HG02870 (cell line): Measurements from ENCODE around the gene SMAD4.
A peak's percentile ranks its signal among the peaks of the same experiment; 100 is the strongest.

Source experiments
- ATAC-seq: cut with Tn5 transposase; IDR thresholded peaks from one replicate; pipeline ENCODE4 v1.9.1; 2021; ENCODE audit warnings: mild to moderate bottlenecking, moderate library complexity; ENCODE audit not compliant: unreplicated experiment

SMAD4 gene

DNA sequence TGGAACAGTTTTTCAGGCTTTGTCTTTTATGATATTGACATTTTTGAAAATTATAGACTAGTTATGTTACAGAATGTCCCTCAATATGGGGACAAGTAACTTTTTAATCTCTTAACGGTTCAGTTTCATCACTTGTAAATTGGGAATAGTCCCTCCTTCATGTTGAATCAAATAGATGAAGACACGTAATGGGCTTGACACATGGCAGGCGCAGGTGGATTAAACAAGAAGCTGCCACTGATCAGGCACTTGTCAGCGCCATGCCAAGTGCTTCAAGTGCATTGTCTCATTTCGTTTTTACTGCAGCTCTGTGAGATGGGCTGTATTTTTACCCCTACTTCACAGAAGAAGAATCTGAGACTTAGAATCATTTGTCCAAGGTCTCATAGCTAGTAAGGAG, 9.5 kb upstream of the SMAD4 start:
- ATAC-seq, result no peak

DNA sequence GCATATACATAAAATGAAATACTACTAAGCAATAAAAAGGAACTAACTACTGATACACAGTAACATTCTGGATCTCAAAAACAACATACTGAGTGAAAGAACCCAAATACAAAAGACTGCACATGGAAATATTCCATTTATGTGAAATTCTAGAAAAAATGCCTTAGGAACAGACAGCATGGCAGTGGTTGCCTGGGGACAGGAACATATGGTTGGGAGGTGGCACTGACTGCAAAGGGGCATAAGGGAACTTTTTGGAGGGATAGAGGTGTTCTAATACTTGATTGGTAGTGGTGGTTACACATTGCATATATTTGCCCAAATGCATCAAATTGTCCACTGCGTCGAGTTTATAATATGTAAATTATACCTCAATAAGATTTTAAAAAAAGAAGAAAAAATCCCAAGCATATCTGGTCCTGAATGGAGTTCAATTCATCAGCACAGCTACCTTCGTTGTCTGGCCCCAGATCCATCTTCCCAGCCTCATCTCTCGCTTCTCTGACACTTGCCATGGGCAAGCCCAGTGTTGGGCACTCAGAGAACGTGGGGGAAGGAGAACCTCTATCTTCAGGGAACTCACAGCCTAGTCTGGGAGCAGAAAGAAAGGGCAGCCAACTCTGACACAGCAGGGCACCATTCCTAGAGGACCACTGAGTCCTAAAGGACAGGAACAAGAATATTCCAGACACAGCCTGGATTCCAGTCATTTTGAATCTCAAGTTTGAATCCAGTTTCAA, 8.6 kb upstream of the SMAD4 start:
- ATAC-seq, result no peak

DNA sequence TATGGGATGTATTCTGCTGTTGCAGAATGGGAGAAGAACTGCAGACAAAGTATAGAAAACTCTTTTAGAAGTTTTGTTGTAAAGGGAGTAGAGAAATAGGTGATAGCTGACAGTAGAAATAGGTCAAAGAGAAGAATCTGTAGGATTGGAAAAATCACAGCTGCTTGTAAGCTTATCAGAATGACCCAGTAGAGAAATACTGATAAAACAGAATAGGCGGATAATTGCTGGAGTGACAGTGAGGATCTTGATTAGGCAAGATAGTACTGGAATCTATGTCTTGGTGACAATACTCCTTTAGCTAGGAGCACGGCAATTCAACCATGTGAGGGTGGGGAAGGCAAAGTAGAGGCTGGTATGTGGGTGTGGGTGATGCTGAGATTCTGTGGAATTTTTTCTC, 4.5 kb upstream of the SMAD4 start:
- no peak for ATAC-seq

DNA sequence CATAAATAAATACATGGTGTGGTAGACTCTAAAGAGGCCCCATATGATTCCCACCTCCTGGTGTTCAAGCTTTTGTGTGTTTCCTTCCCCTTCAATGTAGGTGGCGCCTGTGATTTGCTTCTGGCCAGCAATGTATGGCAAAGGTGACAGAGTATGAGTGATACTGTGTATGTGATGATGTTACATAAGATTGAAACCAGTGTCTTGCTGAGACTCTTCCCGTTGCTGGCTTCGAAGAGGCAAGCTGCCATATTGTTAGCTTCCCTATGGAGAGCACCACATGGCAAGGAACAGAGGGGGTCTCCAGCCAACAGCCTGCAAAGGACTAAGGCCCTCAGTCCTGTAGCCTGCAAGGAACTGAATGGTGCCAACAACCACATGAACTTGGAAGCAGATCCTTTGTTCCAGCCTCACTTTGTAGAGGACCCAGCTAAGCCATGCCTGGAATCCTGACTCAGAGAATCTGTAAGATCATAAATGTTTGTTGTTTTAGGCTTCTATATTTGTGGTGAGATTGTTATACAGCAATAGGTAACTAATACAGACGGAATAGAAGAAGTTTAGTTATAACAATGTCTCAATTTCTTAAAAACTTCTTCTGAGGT, 1.7 kb upstream of the SMAD4 start:
- ATAC-seq, result no peak

DNA sequence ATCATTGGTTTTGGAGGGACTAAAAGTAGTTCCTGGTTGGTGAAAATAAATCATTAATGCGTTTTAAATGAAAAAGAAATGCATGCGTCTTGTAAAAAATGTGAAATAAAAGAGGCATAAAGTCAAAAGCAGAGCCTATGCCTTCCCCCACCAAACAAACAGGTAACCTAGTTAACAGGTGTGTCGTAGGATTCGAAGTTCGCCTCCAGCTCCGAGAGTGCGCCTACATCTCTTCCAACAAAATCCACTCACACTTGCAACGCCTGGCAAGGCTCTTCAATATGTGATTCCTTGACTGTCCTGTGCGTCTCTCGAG, 677 bp upstream of the SMAD4 start:
- ATAC-seq, result no peak

DNA sequence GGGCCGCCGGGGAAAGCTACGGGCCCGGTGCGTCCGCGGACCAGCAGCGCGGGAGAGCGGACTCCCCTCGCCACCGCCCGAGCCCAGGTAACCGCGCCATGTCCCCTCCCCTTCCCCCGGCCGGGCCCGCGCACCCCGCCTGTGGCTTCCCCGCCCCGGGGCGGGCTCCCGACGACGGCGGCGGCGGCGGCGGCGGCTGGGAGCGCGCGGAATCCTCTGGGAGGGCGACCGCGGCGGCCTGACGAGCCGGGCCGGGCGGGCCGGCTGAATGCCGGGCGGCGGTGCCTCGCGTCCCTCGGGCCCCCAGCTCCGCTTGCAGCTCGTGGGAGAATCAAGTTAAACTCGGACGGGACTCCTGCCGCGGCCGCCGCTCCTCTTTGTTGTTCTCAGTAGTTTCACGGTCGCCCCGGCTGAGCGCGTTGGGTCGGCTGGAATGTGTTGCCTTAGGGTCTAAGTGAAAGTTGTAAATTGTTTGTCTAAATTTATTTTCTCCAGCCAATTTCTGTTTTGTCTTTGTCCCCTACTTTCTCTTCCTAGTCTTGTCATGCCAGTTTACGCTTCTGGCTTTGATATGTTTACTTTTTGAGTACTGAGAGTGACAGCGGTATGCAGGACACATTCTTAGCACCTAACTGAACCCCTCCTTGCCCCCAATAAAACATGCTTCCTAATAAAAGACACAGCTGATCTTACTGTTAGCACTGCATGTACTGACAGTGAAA, 685 bp downstream of the SMAD4 start:
- ATAC-seq, result peak; percentile 56

DNA sequence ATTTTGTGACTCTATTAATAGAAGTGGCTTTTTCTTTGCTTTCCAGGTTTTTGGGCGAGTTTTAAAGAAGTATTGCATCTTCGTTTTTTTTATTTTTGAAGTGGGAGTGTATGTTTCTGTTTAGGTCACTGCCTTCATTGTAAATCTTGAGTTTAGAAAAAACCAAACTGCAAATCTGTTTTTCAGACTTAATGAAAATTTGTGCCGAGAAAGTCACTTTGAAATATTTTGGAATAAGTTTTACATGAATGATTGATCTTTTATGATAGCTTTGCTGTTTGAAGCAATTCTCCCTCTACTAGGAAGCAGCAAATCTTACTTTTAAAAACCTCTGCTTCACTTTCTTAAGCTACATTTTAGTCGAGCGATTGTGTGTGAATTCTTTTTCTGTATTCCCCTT, 2.2 kb downstream of the SMAD4 start:
- ATAC-seq, result no peak

DNA sequence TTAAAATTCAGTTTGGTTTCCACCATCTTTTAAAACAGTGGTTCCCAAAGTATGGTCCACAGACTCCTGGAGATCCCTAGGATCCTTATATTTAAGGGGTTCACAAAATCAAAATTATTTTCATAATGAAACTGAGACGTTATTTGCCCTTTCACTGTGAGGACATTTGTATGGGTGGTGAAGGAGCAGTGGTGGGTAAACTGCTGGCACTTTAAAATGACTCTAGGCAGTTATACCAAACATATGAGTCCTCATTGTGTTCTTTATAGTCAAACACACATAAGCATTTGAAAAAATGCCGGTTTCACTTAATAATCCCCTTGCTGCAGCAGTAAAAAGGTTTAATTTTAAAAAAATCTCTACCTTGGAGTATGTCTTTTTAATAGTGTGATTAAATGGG, 7.2 kb downstream of the SMAD4 start:
- ATAC-seq, result no peak

DNA sequence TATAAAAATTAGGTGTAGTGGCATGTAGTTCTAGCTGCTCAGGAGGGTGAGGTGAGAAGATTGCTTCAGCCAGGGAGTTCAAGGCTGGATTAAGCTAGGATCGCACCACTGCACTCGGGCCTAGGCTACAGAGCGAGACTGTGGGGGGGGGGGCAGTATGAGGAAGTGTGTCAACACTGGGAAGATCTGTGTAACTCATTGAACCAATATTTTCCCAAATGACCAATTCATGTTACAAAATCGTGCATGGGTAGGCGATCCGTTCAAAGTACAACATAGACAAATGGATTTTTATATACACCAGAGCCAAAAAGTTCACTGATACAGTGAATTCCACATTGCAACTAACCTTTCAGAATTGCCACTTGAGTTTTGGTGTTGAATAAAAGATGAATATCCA, 8.1 kb downstream of the SMAD4 start:
- no peak for ATAC-seq

DNA sequence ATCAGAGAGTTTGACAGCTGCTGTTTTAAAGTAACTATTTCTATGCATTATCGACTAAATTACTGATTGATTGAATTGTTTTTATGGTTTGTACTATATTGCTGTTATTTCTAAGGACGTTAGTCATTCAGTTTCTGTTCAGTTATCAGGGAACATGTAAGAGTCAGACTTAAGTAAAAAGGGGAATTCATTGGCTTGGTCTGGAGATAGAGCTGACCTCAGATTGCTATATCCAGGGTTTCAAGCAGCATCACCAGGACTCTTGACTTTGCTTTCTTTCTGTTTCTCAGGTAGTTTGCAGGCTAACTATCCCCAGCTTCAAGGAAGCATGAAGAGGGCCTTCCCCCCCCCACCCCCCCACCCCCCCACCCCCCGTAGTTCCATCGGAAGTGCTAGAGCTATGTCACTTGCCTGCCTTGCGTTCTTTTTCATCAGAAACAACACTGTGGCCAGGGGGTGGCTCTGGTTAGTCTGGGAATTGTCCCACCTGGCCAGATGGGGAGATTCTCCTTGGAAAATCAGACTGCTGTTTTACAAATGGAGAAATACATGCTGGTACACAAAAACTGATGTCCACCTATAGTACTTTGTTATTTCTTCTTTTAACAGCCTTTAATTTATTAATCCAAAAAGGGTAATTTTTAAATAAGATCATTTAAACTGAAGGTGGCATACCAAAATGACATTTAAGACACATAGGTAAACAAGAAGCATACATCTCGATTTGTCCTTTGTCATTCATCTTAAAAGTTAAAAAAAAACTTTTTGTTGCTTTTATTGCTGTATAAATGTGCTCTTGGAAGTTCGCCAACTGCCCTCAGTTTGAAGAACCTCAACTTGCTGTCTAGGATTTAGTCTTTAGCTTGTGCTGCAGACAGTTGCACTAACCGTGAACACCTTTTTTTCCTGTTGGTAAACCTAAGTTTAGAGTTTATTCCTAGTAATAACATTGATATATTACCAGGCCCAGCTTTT, 9.4 kb downstream of the SMAD4 start:
- peak; percentile 87 for ATAC-seq

DNA sequence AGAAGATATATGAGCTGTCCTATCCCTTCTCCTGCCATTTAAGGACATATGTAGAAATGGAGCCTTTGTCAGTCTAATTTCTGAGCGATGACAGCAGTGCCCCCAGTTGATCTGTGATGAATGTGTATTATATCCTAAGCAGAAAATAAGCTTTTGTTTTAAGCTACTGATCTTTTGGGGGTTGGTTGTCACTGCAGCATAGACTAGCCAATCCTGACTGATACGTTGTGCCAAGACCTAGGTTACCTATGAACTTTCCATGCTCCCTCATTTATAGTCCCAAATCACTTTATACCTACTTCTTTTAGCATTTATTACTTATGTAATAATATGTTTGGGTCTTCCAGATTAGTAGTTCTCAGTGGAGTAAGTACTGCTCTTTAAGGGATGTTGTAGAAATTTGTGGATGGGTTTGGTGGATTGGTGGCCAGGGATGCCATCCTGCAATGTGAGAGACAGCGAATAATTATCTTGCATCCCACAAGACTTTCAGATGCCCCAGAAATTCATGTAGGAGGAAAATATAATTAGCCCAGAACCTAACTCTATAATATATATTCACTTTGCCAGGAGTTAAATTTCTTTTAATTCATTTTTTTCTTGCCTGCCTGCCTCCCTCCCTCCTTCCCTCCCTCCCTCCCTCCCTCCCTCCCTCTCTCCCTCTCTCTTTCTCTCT, 11.8 kb downstream of the SMAD4 start:
- ATAC-seq, result no peak

DNA sequence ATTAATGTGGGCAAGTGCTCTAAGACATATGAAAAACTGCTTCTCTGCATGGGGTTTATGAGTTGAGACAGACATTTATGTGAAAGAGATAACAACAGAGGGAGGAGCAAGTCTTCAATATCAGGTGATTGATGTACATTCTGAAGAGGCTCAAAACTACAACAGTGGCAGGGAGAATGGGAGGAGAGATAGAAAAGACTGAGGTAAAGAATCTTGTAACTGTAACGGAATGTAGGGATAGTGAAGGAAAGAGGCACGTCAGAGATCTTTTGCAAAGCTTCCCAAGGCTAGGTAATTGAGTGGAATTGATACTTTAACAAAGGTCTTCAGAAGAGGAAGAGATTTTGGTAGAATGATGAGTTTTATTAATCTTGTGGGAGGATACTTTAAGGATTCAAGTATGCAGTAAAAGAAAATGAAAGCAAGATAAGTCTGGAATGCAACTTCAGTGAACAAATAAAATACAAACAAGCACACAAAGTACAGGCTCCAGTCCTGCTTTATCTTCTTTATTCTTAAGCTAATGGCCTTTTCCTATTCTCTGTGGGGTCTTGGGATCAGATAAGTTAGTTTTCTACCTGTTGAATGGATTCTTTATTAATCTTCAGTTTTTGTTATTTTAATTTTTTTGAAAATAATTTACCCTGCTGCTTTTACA, 15.0 kb downstream of the SMAD4 start:
- no peak for ATAC-seq

DNA sequence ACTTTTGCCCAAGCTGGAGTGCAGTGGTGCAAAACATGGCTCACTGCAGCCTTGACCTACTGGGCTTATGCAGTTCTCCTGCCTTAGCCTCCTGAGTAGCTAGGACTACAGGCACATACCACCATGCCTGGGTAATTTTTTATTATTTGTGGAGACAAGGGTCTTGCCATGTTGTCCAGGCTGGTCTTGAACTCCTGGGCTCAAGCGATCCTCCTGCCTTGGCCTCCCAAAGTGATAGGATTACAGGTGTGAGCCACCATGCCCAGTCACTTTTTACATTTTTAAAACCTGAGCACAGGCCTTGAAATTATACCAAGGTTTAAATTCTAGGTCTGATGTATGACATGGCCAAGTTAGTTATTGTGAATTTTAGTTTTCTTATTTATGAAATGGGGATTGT, 18.2 kb downstream of the SMAD4 start:
- ATAC-seq, result no peak

DNA sequence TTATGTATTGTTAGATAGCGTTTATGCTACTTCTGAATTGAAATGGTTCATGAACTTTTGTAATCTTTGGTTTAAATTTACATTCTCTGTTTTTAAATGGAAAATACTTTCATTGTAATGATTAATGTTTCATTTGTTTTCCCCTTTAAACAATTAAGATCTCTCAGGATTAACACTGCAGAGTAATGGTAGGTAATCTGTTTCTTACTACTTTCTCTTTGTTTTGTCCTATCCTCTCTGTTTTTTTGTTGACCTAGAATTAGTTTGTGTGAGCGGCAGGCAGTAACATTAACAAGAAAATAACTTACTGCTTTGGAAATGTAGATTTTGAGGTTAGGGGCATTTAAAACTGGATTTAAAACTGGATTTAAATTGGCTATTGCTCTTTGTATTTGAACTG, 19.1 kb downstream of the SMAD4 start:
- ATAC-seq, result no peak

DNA sequence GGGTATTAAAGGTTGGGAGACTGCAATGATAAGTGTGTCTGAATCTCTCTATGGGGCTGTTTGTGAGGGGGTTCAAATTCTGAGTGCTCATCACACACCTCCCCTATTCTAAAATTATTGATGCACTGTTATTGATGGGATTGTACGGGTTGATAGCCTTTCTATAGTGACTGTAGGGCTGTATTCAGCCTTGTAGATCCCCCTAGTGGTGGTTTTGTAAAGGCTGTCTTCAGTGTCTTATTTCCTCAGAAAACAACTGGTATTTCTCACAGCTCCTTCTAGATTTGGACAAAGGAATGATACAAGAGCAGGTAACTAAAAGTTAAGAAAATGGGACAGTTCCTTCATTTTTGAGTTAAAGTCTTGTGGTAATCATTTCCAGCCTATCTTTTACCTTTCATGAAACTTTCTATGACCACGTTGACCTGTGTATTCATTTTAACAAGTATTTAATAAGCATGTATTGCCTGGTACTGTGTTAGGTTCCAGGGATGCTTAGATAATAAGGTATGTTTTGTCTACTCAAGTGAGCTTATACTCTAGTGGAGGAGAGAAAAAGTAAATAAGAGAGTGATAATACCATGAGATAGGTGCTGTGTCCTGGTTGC, 21.2 kb downstream of the SMAD4 start:
- ATAC-seq, result peak; percentile 83

DNA sequence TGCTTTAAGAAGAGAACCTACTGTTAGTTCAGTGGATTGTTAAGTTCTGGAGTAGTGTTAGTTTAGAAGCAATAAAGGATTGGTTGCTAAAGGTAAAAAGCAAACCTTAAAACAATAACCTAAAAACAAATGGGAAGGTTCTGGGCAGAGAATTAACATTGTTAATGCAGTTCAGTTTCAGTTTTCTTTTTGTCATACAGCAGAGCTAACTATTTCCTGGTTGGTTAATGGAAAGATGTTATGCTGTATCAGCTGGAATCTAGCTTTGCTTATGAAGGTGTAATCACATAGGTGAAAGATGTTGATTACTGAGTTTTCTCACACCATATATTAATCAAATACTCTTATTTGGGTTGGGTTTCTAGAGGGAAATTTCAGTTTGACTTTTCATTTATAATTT, 23.8 kb downstream of the SMAD4 start:
- ATAC-seq, result peak; percentile 56

DNA sequence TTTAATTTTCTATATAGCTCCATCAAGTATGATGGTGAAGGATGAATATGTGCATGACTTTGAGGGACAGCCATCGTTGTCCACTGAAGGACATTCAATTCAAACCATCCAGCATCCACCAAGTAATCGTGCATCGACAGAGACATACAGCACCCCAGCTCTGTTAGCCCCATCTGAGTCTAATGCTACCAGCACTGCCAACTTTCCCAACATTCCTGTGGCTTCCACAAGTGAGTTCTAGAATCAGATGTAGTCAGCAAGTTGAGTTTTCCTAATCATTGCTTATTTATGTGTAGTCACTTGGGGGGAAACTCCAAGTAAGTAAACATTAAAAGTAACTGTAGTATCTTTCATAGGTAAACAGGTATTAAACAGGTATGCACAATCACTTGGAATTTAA, 24.8 kb downstream of the SMAD4 start:
- no peak for ATAC-seq

DNA sequence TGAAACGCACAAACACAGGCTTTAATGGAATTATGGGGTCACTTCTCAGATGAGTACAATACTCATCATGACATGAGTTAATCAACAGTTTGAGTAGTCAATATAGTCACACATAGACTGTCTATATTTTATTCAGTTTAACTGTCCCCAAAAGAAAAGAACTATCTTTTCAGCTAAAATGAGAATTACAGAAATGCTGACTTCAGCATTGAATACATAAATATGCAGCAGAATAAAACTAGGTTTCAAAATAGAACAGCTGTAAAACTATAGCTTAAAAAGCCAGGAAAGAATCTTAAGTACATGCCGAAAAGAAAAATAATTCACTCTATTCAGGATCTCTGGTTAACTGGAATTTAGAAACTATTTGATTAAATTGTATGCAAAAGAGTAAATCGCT, 30.0 kb downstream of the SMAD4 start:
- no peak for ATAC-seq

DNA sequence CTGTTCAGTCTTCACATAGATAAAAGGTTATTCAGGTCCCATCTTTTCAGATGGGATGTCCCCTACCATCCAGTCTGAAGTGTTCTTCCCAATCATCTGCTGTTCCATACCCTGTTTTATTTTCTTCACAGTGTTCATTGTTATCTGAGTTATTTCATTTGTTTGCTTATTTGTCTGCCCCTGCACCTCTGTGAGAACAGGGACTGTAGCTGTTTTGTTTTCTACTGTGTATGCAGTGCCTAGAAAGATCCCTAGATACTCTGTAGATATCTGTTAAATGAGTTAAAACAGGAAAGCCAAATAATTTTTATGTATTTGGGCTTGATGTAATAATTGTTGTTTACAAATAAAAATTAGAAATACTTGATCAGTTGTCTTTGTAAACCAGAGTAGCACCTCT, 34.2 kb downstream of the SMAD4 start:
- no peak for ATAC-seq

DNA sequence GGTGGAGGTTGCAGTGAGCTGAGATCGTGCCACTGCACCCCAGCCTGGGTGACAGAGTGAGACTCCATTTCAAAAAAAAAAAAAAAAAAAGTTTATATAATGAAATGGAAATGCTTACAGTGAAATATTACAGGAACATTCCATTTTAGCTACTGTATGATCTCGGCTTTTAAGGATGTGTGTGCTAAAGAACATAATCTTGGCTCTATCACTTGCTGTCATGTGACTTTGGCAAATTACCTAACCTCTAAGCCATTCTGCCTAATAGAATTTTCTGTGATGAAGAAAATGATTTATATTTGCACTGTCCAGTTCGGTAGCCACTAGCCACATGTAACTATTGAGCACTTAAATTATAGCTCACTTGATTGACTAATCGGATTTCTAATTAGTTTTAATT, 36.3 kb downstream of the SMAD4 start:
- ATAC-seq, result no peak
